Uterus (tissue), 2 donors: ENCODE data around the gene KLF3.

Experiments used
- CTCF ChIP-seq, 4 experiments: fragments of 200-600 bp in 2 of 4; fragments of 450-650 bp in 2 of 4; sonication (generic) in 2 of 4; IDR thresholded peaks; one replicate each; pipeline ENCODE4 v1.5.1; 2016 to 2019; ENCODE audit warnings: antibody characterized with exemption in 4 of 4, mild to moderate bottlenecking in 2 of 4, moderate library complexity in 1 of 4
- POLR2A ChIP-seq, 2 donors: fragments of 450-650 bp; IDR thresholded peaks; one replicate each; pipeline ENCODE4 v1.6.1; 2016; ENCODE audit warnings: antibody characterized with exemption in 2 of 2, mild to moderate bottlenecking in 1 of 2, moderate library complexity in 1 of 2

- no peak for TF ChIP-seq CTCF (IDR thresholded peaks at IDR 0.05)
- no peak for TF ChIP-seq POLR2A (IDR thresholded peaks at IDR 0.05)
Observed at GRCh38 chr4:38715050-38715449, 51.1 kb downstream of the KLF3 start.
